HUES6 (cell line): Measurements from ENCODE around the gene MATR3.

Experiments used
- H3K27ac ChIP-seq: 2 replicates; pipeline ENCODE4 v1.7.0; 2013; ENCODE audit warnings: low read depth, mild to moderate bottlenecking, low read length, inconsistent platforms
- H3K27me3 ChIP-seq: 2 replicates; pipeline ENCODE4 v1.6.1; 2013; ENCODE audit warnings: low read length; ENCODE audit not compliant: control insufficient read depth, insufficient read depth
- H3K36me3 ChIP-seq: 2 replicates; pipeline ENCODE4 v1.6.1; 2013; ENCODE audit warnings: low read length; ENCODE audit not compliant: control insufficient read depth, insufficient read depth
- H3K4me1 ChIP-seq: 2 replicates; pipeline ENCODE4 v1.6.1; 2013; ENCODE audit warnings: low read length; ENCODE audit not compliant: control insufficient read depth, insufficient read depth
- H3K4me3 ChIP-seq: 2 replicates; pipeline ENCODE4 v1.5.1; 2013; ENCODE audit warnings: low read depth, low read length
- H3K9ac ChIP-seq: one replicate; pipeline ENCODE4 v1.6.1; 2013; ENCODE audit warnings: mild to moderate bottlenecking, low read length
- H3K9me3 ChIP-seq: 2 replicates; pipeline ENCODE4 v1.6.1; 2013; ENCODE audit warnings: low read depth, low read length; ENCODE audit not compliant: control insufficient read depth, insufficient read depth

The MATR3 gene

DNA sequence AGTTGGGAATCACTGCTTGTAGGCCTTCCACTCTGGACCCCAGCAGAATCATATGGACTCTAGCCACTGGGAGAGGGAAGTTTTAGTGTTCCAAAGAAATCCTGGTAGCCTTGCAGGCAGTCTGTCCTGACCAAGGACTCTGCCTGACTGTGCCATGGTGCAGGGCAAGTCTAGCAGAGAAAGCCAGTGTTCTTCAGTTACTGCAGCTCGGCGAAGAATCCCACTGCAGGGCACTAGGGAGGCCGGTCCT lies 20.3 kb upstream of the MATR3 start:
- peaks cover 35% of the 10 kb centered on the region for H3K4me1 ChIP-seq
- H3K36me3 ChIP-seq: peaks cover 37% of the 10 kb centered on the region
- peak overlapping the region; percentile 61 for H3K9ac ChIP-seq
- H3K4me3 ChIP-seq: peak overlapping the region; percentile 92
- no peaks in the 10 kb centered on the region for H3K9me3 ChIP-seq
- H3K27ac ChIP-seq: no peak overlapping the region
- no peaks in the 10 kb centered on the region for H3K27me3 ChIP-seq

DNA sequence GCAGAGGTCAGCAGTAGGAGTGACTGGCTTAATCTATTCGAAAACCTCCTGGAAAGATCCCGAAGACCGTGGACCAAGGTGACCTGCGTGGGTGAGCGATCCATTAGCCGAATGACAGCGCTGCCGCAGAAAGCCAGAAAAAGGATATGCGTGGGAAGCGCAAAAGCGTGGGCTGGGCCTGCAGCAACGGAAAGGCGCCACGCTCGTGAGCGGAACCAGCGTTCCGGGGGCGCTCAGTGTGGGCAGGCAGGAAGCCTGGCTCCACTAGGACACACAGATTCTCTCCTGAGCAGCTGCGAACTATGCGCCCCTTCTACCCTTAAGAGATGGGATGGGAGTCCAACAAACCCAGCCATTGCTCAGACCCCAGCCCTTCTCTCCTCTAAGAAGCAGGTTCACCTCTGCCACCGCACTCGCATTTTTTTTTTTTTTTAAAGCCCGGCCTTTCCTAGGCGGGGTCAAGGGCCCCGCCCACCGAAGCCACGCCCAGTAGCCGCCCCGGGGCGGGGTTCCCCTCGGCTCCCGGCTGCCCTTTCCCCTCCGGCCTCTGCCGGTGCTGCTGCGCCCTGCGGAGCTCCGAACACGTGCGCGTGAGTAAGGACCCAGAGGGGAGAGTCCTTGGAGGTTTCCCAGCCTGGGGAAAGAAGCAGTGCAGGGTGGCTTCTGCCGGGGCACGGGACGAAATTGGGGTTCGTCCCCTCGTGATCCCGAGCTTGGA lies 19.8 kb upstream of the MATR3 start:
- Histone ChIP-seq H3K9ac (peak overlapping the region; percentile 98), H3K27ac (peak overlapping the region; percentile 95), H3K36me3 (peaks cover 42% of the 10 kb centered on the region), H3K9me3 (no peaks in the 10 kb centered on the region), H3K4me1 (peaks cover 35% of the 10 kb centered on the region), H3K4me3 (peak overlapping the region; percentile 92), H3K27me3 (no peaks in the 10 kb centered on the region)

DNA sequence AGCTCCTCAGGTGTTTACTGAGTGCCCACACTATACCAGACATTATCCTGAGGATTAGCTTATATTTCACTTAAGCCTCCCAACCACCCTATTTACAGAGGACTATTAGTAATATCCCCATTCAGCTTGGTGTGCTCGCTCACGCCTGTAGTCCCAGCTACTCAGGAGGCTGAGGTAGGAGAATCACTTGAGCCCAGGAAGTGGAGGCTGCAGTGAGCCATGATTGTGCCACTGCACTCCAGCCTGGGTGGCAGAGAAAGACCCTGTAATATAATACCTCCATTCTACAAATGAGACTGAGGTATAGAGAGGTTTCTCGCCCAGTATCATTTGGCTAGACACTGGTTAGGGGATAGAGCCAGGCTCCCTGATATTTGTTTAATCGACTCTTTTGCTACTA lies 18.0 kb upstream of the MATR3 start:
- Histone ChIP-seq H3K4me1 (peaks cover 38% of the 10 kb centered on the region), H3K27me3 (no peaks in the 10 kb centered on the region), H3K9me3 (no peaks in the 10 kb centered on the region), H3K4me3 (peak overlapping the region; percentile 92), H3K27ac (peak overlapping the region; percentile 79), H3K36me3 (peaks cover 60% of the 10 kb centered on the region), H3K9ac (peak overlapping the region; percentile 80)

DNA sequence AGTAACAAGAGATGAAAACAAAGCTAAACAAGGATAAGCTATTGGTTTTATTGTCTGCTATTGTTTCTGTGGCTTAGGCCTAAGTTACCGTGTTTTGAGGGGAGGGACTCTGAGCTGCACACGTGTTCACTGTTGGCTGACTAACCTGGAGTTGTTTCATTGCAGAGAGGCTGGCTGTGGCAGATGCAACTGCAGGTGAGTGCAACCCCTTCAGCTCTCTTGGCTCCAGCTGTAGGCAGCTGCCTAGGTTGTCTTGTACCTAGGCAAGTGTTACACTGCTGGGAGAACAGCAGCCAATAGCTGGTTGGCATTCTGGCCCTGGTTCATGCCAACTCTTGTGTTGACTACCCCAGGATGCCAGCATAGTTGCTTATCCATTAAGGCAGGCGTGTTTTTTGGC lies 17.6 kb upstream of the MATR3 start:
- Histone ChIP-seq H3K4me3 (peak overlapping the region; percentile 92), H3K27ac (peak overlapping the region; percentile 79), H3K36me3 (peaks cover 64% of the 10 kb centered on the region), H3K9me3 (no peaks in the 10 kb centered on the region), H3K27me3 (no peaks in the 10 kb centered on the region), H3K4me1 (peaks cover 38% of the 10 kb centered on the region), H3K9ac (peak overlapping the region; percentile 80)

DNA sequence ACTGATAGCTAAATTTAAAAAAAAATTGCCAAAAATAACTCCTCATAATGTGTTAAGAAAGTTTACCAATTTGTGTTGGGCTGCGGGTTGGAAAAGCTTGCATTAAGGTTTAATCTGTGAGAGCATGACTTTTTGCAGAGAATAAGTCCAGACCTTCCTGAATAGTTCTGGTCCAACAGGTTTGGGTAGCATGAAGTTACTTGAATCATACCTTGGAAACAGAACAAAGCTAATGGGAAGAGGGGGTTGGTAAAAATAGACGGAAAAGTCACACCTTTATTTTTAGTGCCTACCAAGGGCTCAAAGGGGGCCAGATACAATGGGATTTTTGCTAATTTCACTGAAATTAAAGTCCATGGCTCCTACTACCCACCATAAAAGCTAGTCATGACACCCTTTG lies 17.1 kb upstream of the MATR3 start:
- Histone ChIP-seq H3K4me3 (peak overlapping the region; percentile 92), H3K9me3 (no peaks in the 10 kb centered on the region), H3K27ac (peak overlapping the region; percentile 79), H3K4me1 (peaks cover 38% of the 10 kb centered on the region), H3K9ac (peak overlapping the region; percentile 80), H3K27me3 (no peaks in the 10 kb centered on the region), H3K36me3 (peaks cover 69% of the 10 kb centered on the region)

DNA sequence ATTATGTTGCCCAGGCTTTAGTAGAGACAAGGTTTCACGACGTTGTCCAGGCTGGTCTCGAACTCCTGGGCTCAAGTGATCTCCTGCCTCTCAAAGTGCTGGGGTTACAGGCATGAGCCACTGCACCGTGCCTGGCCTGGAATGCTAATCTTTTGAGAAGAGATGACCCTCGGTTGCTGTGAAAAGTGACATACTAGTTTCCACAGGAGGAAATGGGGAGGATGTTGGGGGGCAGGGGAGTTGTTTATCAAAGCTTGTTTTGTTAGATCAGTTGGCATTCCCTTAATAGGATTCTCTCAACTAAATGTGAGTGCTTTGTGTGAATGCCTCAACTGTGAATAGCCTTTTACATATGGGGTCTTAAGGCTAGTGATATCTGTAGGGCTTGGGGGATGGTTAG lies 16.4 kb upstream of the MATR3 start:
- Histone ChIP-seq H3K9ac (peak overlapping the region; percentile 64), H3K4me3 (peak overlapping the region; percentile 92), H3K9me3 (no peaks in the 10 kb centered on the region), H3K27ac (peak overlapping the region; percentile 79), H3K4me1 (peaks cover 42% of the 10 kb centered on the region), H3K36me3 (peaks cover 76% of the 10 kb centered on the region), H3K27me3 (no peaks in the 10 kb centered on the region)

DNA sequence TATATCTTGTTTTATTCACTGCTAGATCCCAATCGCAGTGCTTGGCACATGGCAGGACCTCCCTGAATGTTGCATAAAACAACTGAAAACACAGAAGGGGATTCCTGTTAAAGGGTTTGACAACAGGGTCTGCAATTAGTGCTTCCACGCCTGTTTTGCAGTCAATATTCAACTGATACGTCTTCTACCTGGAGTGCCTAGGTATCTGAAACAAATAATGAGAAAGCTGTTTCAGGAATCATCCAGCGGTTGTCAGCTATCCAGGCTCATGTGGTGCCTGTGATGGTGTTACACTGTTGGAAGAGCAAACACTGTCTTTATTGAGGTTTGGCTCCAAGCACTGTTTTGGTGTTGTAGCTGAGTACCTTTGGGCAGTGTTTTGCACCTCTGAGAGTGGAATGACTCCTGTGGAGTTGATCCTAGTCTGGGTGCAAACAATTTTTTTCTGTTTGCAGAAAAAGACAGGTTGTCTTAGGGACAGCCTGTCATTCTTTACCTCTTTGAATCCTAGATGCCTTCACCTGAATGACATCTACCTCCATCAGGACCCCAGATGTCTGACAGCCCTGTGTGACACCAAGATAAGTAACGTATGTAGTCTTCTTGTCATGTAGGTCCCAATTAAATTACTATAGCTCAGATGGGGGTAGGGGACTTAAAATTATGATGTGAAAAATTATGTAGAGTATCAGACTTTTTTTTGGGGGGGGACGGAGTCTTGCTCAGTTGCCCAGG lies 14.8 kb upstream of the MATR3 start:
- Histone ChIP-seq H3K27ac (peak overlapping the region; percentile 10; the same call in 1 of the 2 replicates), H3K9ac (no peak overlapping the region), H3K4me1 (peaks cover 31% of the 10 kb centered on the region), H3K9me3 (no peaks in the 10 kb centered on the region), H3K27me3 (no peaks in the 10 kb centered on the region), H3K36me3 (peaks cover 92% of the 10 kb centered on the region), H3K4me3 (no peak overlapping the region)

DNA sequence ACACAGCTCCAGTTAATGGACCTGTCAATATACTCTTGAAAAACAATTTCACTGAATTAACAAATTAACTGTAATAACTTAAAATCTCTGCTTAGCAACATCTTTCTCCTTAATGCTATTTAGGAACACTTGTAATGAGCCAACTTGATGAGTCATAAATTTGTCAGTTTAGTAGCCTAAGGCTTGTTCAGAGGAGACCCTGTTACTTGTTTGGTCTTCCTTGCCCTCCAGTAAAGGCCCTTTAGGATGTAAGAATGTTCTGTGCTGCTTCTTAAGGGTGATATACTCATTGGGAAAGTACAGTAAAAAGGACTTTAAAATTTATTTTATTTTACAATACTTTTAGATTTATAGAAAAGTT lies 11.4 kb upstream of the MATR3 start:
- Histone ChIP-seq H3K4me3 (no peak overlapping the region), H3K36me3 (peaks cover 89% of the 10 kb centered on the region), H3K9me3 (no peaks in the 10 kb centered on the region), H3K9ac (no peak overlapping the region), H3K4me1 (peaks cover 11% of the 10 kb centered on the region), H3K27me3 (no peaks in the 10 kb centered on the region), H3K27ac (peak overlapping the region; percentile 31; the same call in 1 of the 2 replicates)

DNA sequence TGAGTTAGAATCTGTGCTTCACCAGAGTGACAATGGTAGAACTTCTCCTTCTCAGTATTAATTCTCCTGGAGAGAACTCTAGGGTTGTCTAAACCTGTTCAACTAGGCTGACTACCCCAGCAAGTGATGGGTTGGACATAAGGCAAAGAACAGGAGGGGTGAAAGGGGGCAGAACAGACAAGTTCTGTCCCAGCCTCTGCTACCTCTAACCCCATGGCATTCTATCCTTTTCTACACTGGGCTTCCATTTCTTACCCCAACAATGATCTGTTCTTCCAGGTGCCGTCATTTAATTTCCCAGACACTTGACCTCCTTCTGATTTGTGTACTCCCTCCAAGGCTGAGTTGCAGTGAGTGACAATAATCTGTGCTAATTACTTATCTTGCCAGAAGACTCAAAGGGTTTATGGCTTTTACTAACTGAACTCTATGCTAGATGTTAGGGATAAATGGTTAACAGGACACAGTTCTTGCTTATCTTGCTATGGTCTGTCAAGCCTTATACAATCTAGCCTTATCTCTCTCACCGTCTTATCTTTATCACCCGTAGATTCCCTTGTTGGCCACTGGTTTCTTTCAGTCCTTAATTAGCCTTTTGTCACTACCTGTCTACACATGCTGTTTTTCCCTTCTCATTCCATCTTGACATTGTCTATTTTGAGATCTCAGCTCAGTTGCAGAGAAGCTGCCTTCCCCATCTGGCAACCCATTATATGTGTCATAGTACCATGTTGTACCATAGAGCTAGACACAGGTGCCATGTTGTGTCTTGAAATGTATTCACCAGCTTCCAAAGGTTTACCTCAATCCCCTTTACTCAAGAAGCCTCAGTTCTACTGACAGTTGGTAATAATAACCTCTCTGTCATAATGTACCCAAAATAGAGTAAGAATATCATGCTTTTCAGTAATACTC lies 10.0 kb upstream of the MATR3 start:
- peaks cover 78% of the 10 kb centered on the region for H3K36me3 ChIP-seq
- no peaks in the 10 kb centered on the region for H3K27me3 ChIP-seq
- 0 out of 2 replicates have a peak overlapping the region, but pooled peaks have one; percentile 8 for H3K27ac ChIP-seq
- no peak overlapping the region for H3K4me3 ChIP-seq
- peaks cover 8% of the 10 kb centered on the region; the same call in 1 of the 2 replicates for H3K4me1 ChIP-seq
- H3K9me3 ChIP-seq: no peaks in the 10 kb centered on the region
- peak overlapping the region; percentile 2 for H3K9ac ChIP-seq

DNA sequence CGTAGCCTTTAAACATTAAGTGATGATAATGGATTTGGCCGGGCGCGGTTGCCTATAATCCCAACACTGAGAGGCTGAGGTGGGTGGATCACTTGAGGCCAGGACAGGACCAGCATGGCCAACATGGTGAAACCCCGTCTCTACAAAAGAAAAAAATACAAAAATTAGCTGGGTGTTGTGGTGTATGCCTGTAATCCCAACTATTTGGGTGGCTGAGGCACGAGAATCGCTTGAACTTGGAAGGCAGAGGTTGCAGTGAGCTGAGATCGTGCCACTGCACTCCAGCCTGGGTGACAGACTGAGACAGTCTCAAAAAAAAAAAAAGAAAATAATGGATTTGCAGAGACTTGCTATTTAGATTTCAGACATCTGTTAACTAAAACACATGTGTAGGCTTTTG lies 9.2 kb upstream of the MATR3 start:
- no peak overlapping the region for H3K27ac ChIP-seq
- H3K9me3 ChIP-seq: no peaks in the 10 kb centered on the region
- H3K27me3 ChIP-seq: no peaks in the 10 kb centered on the region
- H3K36me3 ChIP-seq: peaks cover 70% of the 10 kb centered on the region
- peaks cover 4% of the 10 kb centered on the region; the same call in 1 of the 2 replicates for H3K4me1 ChIP-seq
- no peak overlapping the region for H3K4me3 ChIP-seq
- no peak overlapping the region for H3K9ac ChIP-seq
